ENCODE results near the gene FAM9A.
"Not testable (repeated sequence)": the region's sequence is repeated elsewhere in the genome, so short reads cannot be mapped to it uniquely, and the experiment has no call there.

FAM9A gene

DNA sequence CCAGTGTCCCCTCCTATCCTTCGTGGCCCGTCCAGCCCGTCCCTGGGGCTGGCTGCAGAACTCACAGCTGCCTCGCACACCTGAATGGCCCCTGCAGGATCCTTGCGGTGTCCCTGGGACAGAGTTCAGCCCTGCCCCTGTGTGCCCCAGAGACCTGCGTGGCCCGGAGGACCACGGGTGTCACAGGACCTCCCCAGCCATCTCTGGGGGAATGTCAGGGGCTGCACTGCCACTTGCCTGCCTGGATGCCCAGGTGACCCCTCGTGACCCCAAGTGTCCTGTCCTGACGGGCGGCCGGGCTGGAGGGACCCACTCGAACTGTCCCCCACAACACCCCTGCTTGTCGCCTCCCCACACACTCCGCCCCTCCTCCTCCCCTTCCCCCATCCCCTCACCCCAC, 832 bp downstream of the FAM9A start:
- not testable (repeated sequence) for DNase-seq

GRCh38 chrX:8799281-8799680, 1.9 kb downstream of the FAM9A start:
- DNase-seq, result not testable (repeated sequence)

- DNase-seq, result not testable (repeated sequence)
Observed at GRCh38 chrX:8798702-8799101, 2.5 kb downstream of the FAM9A start.

DNA sequence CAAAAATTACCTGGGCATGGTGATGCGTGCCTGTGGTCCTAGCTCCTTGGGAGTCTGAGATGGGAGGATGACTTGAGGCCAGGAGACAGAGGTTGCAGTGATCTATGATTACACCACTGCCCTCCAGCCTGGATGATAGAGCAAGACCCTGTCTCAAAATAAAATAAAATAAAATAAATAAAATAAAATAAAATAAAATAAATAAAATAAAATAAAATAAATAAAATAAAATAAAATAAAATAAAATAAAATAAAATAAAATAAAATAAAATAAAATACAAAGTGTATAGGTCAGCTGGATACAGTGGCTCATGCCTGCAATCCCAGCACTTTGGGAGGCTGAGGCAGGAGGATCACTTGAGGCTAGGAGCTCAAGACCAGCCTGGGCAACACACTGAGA, 14.1 kb downstream of the FAM9A start:
- DNase-seq, result not testable (repeated sequence)

GRCh38 chrX:8784162-8784561, 17.0 kb downstream of the FAM9A start:
- DNase-seq, result no peak

GRCh38 chrX:8783714-8784098, 17.5 kb downstream of the FAM9A start:
- no peak for DNase-seq

DNA sequence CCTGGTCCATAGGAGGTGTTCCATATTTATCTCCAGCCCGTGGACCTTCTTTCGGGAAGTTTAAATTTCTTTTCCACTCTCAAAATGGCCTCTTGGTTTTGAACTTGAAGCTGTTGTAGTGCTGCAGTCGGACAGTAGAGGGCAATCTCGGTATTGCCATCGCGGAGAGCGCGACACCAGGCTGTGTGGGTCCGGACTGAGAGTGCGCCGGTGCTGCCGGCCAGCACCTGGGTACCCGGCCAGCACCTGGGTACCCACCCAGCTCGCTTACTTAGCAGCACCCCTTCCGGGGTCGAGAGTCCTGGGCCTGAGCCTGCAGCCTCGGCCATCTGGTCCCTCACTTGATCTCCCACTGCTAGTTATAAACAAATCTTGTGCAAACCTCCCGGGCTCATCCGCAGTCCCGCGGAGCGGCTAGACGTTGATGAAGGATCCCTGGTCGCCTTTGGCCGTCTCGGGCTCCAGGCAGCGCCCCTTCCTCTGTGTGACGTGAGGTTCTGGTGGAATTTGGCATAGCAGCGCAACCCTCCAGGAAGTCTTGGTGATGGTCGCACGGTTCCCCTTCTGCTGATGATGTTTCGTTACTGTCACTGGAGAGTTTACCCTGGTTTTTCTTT, 18.0 kb downstream of the FAM9A start:
- DNase-seq, result peak; percentile 44 to 52

GRCh38 chrX:8782595-8782994, 18.6 kb downstream of the FAM9A start:
- no peak for DNase-seq

- not testable (repeated sequence) for DNase-seq
Observed at GRCh38 chrX:8781921-8782320, 19.3 kb downstream of the FAM9A start.

- no peak for DNase-seq
Observed at GRCh38 chrX:8773117-8773516, 28.1 kb downstream of the FAM9A start.

DNA sequence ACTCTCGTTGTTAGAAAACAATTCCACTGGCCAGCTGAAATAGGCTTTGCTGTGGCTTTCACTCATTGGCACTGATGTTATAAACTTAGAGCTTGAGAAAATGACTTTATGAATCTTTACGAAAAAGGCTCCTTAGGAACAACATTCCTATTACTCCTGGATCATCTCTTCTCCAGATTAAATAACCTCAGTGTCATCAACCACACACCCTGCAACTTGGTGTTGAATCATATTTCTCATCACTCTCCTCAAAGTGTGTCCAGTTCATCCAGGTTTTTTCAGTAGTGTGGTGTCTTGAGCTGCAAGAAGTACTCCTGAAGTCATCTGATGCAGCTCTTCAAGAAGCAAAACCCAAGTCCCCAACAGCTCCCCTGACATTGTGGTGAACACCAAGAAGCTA, 41.2 kb downstream of the FAM9A start:
- DNase-seq, result no peak

GRCh38 chrX:8758706-8759105, 42.5 kb downstream of the FAM9A start:
- not testable (repeated sequence) for DNase-seq

DNA sequence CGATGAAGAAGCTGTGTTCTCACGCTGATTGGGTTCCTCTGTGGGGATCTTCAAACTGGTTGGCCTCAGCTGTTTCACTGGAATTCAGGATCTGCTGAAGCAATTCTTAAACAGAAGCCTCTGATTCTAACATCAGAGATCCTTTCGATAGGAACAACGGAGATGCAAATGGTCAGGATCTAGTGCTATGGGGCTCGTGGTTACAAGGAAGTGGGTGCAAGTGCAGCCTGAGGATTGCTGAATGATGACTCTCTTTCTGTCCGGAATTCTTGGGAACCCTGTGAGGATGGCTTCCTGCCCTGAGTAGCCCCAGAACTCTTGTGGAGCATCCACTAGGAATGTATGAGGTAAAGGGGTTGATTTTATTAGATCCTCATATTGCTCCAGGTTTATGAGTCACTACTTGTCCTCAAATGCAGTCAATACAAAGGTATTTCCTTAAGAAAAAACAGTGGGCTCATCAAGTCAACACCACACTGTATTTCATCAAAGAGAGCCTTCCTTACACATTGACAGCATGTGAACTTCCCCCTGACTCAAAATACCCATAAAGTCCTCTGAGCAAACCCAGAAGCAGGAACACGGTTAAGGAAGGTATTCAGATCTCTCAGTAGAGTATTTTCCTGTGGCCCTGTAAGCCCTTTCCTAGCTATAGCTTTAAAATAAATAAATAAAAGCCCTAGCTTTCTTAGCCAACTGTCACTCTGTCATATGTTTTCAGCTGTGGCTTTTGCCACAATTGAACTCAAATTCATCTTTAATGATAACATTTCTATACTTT, 43.4 kb downstream of the FAM9A start:
- not testable (repeated sequence) for DNase-seq

- no peak for DNase-seq
Observed at GRCh38 chrX:8755813-8756212, 45.4 kb downstream of the FAM9A start.

DNA sequence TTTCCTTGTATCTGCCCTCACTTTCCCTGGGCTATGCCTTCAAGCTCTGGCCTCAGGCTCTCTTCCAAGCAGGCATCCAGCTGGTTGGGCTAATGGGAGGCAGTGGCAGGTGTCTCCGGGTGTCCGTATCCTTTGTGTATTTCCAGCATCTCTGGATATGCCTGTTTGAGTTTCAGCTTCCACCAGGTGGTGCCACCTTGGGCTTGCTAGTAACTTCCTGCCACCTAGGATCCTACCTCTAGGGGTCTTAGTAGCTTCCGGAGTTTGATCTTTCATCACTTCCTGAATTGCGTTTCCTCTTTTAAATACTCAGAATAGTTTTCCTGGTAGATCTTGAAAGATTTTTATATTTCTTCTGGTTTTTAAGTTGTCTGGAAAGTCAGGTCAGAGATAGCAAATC, 46.1 kb downstream of the FAM9A start:
- DNase-seq, result no peak

GRCh38 chrX:8749697-8750096, 51.5 kb downstream of the FAM9A start:
- no peak for DNase-seq

DNA sequence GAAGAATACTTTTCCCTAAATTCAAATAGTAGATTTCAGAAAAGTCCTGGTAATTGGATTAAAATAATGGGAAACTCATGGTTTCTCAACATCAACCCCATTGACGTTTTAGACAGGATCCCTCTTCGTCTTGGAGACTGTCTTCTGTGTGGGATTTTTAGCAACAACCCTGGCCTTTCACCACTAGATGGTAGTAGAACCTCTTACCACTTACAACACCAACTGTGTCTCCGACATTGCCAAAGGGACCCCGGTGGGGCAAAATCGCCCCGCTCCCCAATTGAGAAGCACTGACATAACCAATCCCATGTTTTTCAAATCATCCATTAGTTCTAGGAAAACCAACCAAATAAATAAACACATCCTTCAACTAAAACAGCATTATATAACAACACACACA, 52.3 kb downstream of the FAM9A start:
- peak in 1 of 2 donors; percentile 20 for DNase-seq

GRCh38 chrX:8743126-8743732, 58.0 kb downstream of the FAM9A start:
- DNase-seq, result peak; percentile 51 to 52

GRCh38 chrX:8741981-8742380, 59.2 kb downstream of the FAM9A start:
- DNase-seq, result no peak
